Ascending aorta (tissue), 2 donors: ENCODE data around the gene ACSL6. TPM values are rescaled to one million over a fixed set of nuclear protein-coding genes. Genes with fewer than 3 reads are reported as not detected.

ENCODE experiments used
- DNase-seq, 2 donors: peaks; one replicate each; pipeline ENCODE4 v3.0.0-alpha.2; 2019; ENCODE audit warnings: low spot score in 2 of 2
- H3K27ac ChIP-seq, 2 donors: fragments of 200-600 bp; sonication (generic); one replicate each; pipeline ENCODE4 v1.5.1; 2016 to 2017; ENCODE audit warnings: mild to moderate bottlenecking in 1 of 2
- H3K27me3 ChIP-seq: fragments of 200-600 bp; sonication (generic); one replicate; pipeline ENCODE4 v1.5.1; 2017
- H3K36me3 ChIP-seq, 2 donors: fragments of 200-600 bp; sonication (generic); one replicate each; pipeline ENCODE4 v1.5.1; 2016
- H3K4me1 ChIP-seq, 2 donors: fragments of 200-600 bp; sonication (generic); one replicate each; pipeline ENCODE4 v1.5.1; 2016 to 2017; ENCODE audit warnings: mild to moderate bottlenecking in 1 of 2
- H3K4me3 ChIP-seq, 2 donors: fragments of 200-600 bp; sonication (generic); one replicate each; pipeline ENCODE4 v1.5.1; 2016 to 2017; ENCODE audit warnings: mild to moderate bottlenecking in 1 of 2
- H3K9me3 ChIP-seq, 2 donors: fragments of 200-600 bp; sonication (generic); one replicate each; pipeline ENCODE4 v1.5.1; 2016
- CTCF ChIP-seq, 3 experiments: fragments of 200-600 bp in 2 of 3; fragments of 450-650 bp in 1 of 3; sonication (generic) in 2 of 3; IDR thresholded peaks; one replicate each; pipeline ENCODE4 v1.5.1; 2016 to 2019; ENCODE audit warnings: antibody characterized with exemption in 3 of 3, mild to moderate bottlenecking in 1 of 3, moderate library complexity in 1 of 3
- intact Hi-C: fragments of 100-400 bp; cut with DNase I; formaldehyde crosslinking; loops from one replicate; pipeline ENCODE4 v1.15.1; 2023
- total RNA-seq: library from RNA; depleted of rRNA; stranded (reverse); fragments of >200 nt; gene quantifications from one replicate; pipeline ENCODE4 v1.1.0, GENCODE V29; 2016

The ACSL6 gene
- total RNA-seq, 1 donor from 2014 or later: 7.6 TPM

DNA sequence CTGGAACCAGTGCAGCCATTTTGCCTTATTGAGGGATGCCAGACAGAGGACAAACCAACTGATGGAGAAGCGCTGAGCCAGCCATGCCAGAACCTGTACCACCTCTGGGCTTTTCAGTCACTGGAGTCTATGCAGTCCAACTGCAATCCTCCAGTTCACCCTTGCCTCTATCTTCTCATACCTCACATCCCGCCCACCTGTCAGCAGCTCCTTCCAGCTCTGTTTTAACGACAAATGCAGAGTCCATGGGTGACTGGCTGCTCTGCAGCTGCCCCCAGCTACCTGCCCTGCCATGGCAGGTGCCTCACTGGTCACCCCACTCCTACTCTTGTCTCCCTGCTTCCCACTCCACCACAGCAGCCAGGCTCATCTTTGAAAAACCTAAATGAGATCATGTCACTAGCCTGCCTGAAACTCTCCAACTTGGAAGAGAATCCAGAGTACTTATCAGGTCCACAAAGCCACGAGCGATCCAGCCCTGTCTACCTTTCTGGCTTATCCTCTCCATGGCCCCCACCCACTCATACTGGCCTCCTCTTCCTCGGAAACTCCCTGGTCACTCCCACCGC is 14.0 kb upstream of the ACSL6 start:
- H3K4me3 ChIP-seq: no peak overlapping the region
- DNase-seq: no peak
- H3K36me3 ChIP-seq: no peaks in the 10 kb centered on the region
- intact Hi-C loops: no loop called here
- H3K9me3 ChIP-seq: no peaks in the 10 kb centered on the region
- no peak overlapping the region for H3K27ac ChIP-seq
- TF ChIP-seq CTCF (IDR thresholded peaks at IDR 0.05): no peak
- H3K27me3 ChIP-seq: no peaks in the 10 kb centered on the region
- H3K4me1 ChIP-seq: no peaks in the 10 kb centered on the region

DNA sequence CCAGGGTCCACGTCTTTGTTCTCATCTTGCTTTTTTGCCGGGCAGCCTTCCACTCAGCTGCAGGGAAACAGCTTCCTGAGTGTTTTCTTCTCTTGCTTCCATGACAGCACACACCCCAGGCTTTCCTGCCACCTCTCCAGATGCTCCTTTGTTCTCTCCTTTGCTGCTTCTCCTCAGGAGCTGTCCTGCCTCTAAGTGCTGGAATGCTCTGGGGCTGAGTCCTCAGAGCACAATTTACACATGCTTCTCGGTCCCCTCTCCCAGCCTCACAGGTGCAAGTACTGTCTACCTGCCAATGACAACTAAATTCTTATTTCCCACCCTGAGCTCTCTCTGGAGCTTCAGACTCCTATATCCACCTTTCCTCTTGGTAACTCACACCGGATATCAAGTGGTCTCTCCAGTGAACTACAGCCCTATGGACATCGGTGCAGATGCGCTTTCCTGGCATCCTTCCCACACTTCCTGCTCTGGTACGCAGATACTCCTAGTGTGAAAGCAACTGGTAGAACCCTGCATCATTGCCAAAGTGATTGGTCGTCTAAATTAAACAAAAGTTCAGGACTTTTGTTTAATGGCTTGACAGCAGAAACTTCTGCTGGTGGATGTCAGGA is 13.4 kb upstream of the ACSL6 start:
- H3K9me3 ChIP-seq: no peaks in the 10 kb centered on the region
- intact Hi-C loops: no loop called here
- no peak for DNase-seq
- no peaks in the 10 kb centered on the region for H3K27me3 ChIP-seq
- H3K27ac ChIP-seq: no peak overlapping the region
- H3K36me3 ChIP-seq: no peaks in the 10 kb centered on the region
- TF ChIP-seq CTCF (IDR thresholded peaks at IDR 0.05): no peak
- H3K4me1 ChIP-seq: no peaks in the 10 kb centered on the region
- no peak overlapping the region for H3K4me3 ChIP-seq

- intact Hi-C loops: no loop called here
- TF ChIP-seq CTCF (IDR thresholded peaks at IDR 0.05): no peak
- Histone ChIP-seq H3K27me3 (no peaks in the 10 kb centered on the region), H3K4me3 (no peak overlapping the region), H3K27ac (no peak overlapping the region), H3K4me1 (no peaks in the 10 kb centered on the region), H3K9me3 (no peaks in the 10 kb centered on the region), H3K36me3 (no peaks in the 10 kb centered on the region)
- no peak for DNase-seq
Measured at GRCh38 chr5:132024117-132024435, 12.6 kb upstream of the ACSL6 start.

DNA sequence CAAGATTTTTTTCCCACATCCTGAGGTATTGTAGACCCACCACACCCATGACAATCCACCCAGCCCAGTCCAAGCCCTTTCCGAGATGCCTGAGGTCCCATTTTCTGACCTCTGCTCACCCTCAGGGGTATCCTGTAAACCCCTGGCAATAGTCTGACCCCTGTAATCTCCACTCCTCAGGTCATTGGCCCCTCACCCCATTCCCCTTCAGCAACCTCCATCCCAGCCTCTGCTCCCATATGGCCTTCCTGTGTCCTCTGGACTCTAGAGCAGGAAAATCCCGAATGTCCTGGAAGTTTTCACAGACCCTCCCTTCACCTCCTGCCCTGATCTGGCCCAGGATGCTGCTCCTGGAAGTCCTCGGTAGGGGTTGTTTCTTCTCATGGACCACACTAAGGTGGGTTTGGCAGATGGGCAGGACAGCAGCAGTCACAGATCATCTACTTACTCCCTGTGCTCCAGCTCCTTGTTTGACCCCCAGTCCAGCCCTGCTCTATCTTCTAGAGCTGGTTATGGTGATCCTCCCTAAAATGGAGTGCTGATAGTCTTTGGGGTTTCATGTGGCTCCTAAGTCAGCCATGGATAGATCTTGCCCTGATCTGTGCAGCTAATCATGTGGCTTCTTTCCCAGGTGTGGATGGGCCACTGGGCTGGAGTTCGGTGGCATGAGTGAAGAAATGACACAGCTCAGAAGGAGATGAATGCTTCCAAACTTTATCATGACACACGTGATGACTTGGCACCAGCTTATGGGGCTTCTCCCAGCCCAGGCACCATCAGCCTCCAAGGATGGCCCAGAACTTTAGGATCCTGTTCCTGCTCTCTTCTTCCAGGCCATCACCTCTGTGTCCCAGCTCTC is 12.0 kb upstream of the ACSL6 start:
- no peak overlapping the region for H3K4me3 ChIP-seq
- no peak for TF ChIP-seq CTCF (IDR thresholded peaks at IDR 0.05)
- intact Hi-C loops: no loop called here
- DNase-seq: no peak
- no peaks in the 10 kb centered on the region for H3K4me1 ChIP-seq
- no peaks in the 10 kb centered on the region for H3K9me3 ChIP-seq
- H3K36me3 ChIP-seq: no peaks in the 10 kb centered on the region
- no peaks in the 10 kb centered on the region for H3K27me3 ChIP-seq
- H3K27ac ChIP-seq: no peak overlapping the region

- intact Hi-C loops: no loop called here
- Histone ChIP-seq H3K4me1 (no peaks in the 10 kb centered on the region), H3K9me3 (no peaks in the 10 kb centered on the region), H3K4me3 (no peak overlapping the region), H3K27ac (no peak overlapping the region), H3K27me3 (no peaks in the 10 kb centered on the region), H3K36me3 (no peaks in the 10 kb centered on the region)
- TF ChIP-seq CTCF (IDR thresholded peaks at IDR 0.05): no peak
- DNase-seq: no peak
Measured at GRCh38 chr5:132022737-132023136, 11.3 kb upstream of the ACSL6 start.
